B cell (primary cell): ENCODE data around the gene EIPR1. TPM values are rescaled to one million over a fixed set of nuclear protein-coding genes. Genes with fewer than 3 reads are reported as not detected.

Experiments
- ATAC-seq: fragments of 200-7000 bp; cut with Tn5 transposase; one replicate; pipeline ENCODE4 v1.10.0; 2021; ENCODE audit warnings: low read depth, mild to moderate bottlenecking, moderate number of reproducible peaks, moderate library complexity
- CTCF ChIA-PET: fragments of 350-600 bp; sonication (Branson Sonifier 250); formaldehyde crosslinking; loops from one replicate; lab custom pipeline; 2021; ENCODE audit warnings: antibody characterized with exemption, inconsistent platforms; lab: Charles Lee
- POLR2A ChIA-PET: fragments of 350-600 bp; sonication (Branson Sonifier 250); formaldehyde crosslinking; loops from one replicate; lab custom pipeline; 2021; ENCODE audit warnings: antibody characterized with exemption; lab: Charles Lee
- DNase-seq: peaks from one replicate; pipeline ENCODE4 v3.0.0; 2013
- H2AFZ ChIP-seq: 2 replicates; pipeline ENCODE4 v1.6.1; 2012; ENCODE audit warnings: mild to moderate bottlenecking, low read depth, low read length; ENCODE audit not compliant: insufficient read depth, poor library complexity, severe bottlenecking
- H3K27ac ChIP-seq, 2 donors: 1 replicate in 1 of 2; 2 replicates in 1 of 2; pipeline ENCODE4 v1.5.1; 2012 to 2013; ENCODE audit warnings: low read length in 2 of 2, mild to moderate bottlenecking in 2 of 2, moderate library complexity in 1 of 2
- H3K27me3 ChIP-seq, 4 experiments: fragments of 200-600 bp in 1 of 4; sonication (generic) in 1 of 4; replicated peaks in 1 of 4; 1 replicate in 2 of 4; 2 replicates in 2 of 4; pipeline versions ENCODE4 v1.6.1 to v1.7.0; 2013 to 2016; ENCODE audit warnings: low read length in 3 of 4, mild to moderate bottlenecking in 2 of 4, mixed read lengths in 1 of 4, moderate library complexity in 1 of 4; ENCODE audit not compliant: insufficient read depth in 4 of 4, control insufficient read depth in 3 of 4; ENCODE audit errors: control extremely low read depth in 1 of 4
- H3K36me3 ChIP-seq, 2 experiments: replicated peaks in 1 of 2; 1 replicate in 1 of 2; 2 replicates in 1 of 2; pipeline versions ENCODE4 v1.6.1 to v1.7.1; 2013; ENCODE audit warnings: low read length in 1 of 2; ENCODE audit not compliant: insufficient read depth in 2 of 2, control insufficient read depth in 1 of 2; ENCODE audit errors: control extremely low read depth in 1 of 2, extremely low read depth in 1 of 2
- H3K4me1 ChIP-seq, 2 donors: fragments of 200-600 bp in 1 of 2; sonication (generic) in 1 of 2; 1 replicate in 1 of 2; 2 replicates in 1 of 2; pipeline versions ENCODE4 v1.5.1 to v1.6.1; 2013 to 2017; ENCODE audit warnings: low read length in 2 of 2; ENCODE audit not compliant: control insufficient read depth in 2 of 2, insufficient read depth in 2 of 2
- H3K4me2 ChIP-seq: replicated peaks from 2 replicates; pipeline ENCODE3; 2012; ENCODE audit warnings: mild to moderate bottlenecking, low read depth, low read length; ENCODE audit not compliant: poor library complexity, severe bottlenecking
- H3K4me3 ChIP-seq, 5 experiments: fragments of 200-600 bp in 1 of 5; sonication (generic) in 1 of 5; 1 replicate in 3 of 5; 2 replicates in 2 of 5; pipeline versions ENCODE4 v1.5.1 to v1.7.0; 2011 to 2016; ENCODE audit warnings: low read length in 4 of 5, mild to moderate bottlenecking in 4 of 5, low read depth in 2 of 5, control low read depth in 1 of 5, moderate library complexity in 1 of 5; ENCODE audit not compliant: insufficient read depth in 1 of 5; ENCODE audit errors: control extremely low read depth in 1 of 5, extremely low read depth in 1 of 5
- H3K79me2 ChIP-seq: fragments of 200-600 bp; sonication (generic); one replicate; pipeline ENCODE4 v1.6.0; 2016; ENCODE audit warnings: low read length; ENCODE audit not compliant: control insufficient read depth, insufficient read depth
- H3K9ac ChIP-seq: fragments of 200-600 bp; sonication (generic); 2 replicates; pipeline ENCODE4 v1.6.1; 2017; ENCODE audit warnings: mild to moderate bottlenecking, low read length, moderate library complexity
- H3K9me3 ChIP-seq, 3 donors: one replicate each; pipeline versions ENCODE4 v1.6.1 to v1.7.1; 2013; ENCODE audit warnings: low read length in 2 of 3; ENCODE audit not compliant: control insufficient read depth in 2 of 3, insufficient read depth in 1 of 3; ENCODE audit errors: control extremely low read depth in 1 of 3
- H4K20me1 ChIP-seq: 2 replicates; pipeline ENCODE4 v1.6.0; 2012; ENCODE audit warnings: mild to moderate bottlenecking, low read length; ENCODE audit not compliant: insufficient read depth, control insufficient read depth, poor library complexity, severe bottlenecking
- H3K27ac Mint-ChIP-seq: one replicate; pipeline ENCODE4 v1.8.0; 2021; ENCODE audit warnings: mixed read lengths
- H3K27me3 Mint-ChIP-seq: one replicate; pipeline ENCODE4 v1.8.0; 2021; ENCODE audit warnings: mixed read lengths
- H3K4me1 Mint-ChIP-seq: one replicate; pipeline ENCODE4 v1.8.0; 2021; ENCODE audit warnings: mixed read lengths
- H3K4me3 Mint-ChIP-seq: one replicate; pipeline ENCODE4 v1.8.0; 2021; ENCODE audit warnings: mixed read lengths
- H3K9me3 Mint-ChIP-seq: one replicate; pipeline ENCODE4 v1.8.0; 2022; ENCODE audit warnings: mixed read lengths; ENCODE audit not compliant: insufficient read depth
- CTCF ChIP-seq: fragments of 200-600 bp; IDR thresholded peaks from one replicate; pipeline ENCODE4 v1.8.0; 2022; ENCODE audit warnings: antibody characterized with exemption, mild to moderate bottlenecking
- EZH2 ChIP-seq: IDR thresholded peaks from 2 replicates; pipeline ENCODE4 v1.6.1; 2012; ENCODE audit warnings: borderline replicate concordance, low read depth, mild to moderate bottlenecking, moderate library complexity, low read length; ENCODE audit not compliant: insufficient read depth, poor library complexity, severe bottlenecking
- WGBS: methylation state at CpG from one replicate; pipeline ENCODE4 v1.1.5; 2013; ENCODE audit warnings: missing lambda C conversion rate; ENCODE audit not compliant: insufficient coverage; 5-methylcytosine and 5-hydroxymethylcytosine counted together
- intact Hi-C: fragments of 100-400 bp; cut with micrococcal nuclease; formaldehyde crosslinking; loops from one replicate; pipeline ENCODE4 v1.10.0; 2022
- polyA plus RNA-seq: library from polyadenylated mRNA; depleted of rRNA; stranded (reverse); fragments of >200 nt; gene quantifications from 2 replicates; pipeline ENCODE4 v1.2.3, GENCODE V29; 2012
- total RNA-seq, 2 donors: library from RNA; stranded (reverse); fragments of 120-200 nt in 1 of 2; gene quantifications; 1 replicate in 1 of 2; 2 replicates in 1 of 2; pipeline versions ENCODE4 v1.2.3 to v1.2.4, GENCODE V29; 2013 to 2022

The EIPR1 gene
- total and polyA plus RNA-seq, 2 donors (not counting 1 experiment from before 2014, with no cell fraction given), result 31.8 to 37.0 TPM

DNA sequence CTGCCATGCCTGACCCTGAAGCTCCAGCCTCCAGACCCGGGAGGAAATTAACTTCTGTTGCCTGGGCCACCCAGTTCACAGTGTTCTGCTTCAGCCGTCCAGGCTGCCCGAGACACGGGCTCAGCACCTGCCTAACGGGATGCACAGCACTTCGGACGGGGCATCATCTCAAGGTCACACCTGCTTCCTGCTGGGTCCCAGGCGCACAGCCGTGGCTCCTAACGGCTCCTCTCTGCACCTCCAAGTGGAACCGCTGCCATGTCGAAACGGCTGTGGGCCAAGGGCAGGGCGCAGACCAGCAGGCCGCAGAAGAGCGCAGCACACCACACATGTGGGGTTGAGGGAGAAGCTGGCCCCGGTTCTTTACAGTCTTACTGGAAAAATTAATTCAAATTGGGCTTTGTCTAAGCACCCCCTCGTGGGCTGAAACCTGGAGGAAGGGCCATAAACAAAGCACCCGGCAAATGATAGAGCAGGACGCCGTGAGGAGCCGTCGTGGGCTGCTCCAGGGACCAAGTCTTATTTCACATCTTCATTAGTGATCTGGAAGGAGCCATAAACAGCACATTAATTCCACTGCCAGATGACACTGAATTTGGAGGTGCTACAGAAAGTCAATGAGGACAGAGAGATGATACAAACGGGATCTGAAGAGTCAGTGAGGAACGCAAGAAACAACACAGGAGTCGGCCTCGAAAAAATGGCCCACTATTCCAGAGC, 59.6 kb downstream of the EIPR1 start:
- CTCF ChIA-PET, result no interaction called here
- no peak for ATAC-seq
- no peaks in the 10 kb centered on the region for H3K4me1 Mint-ChIP-seq
- no peaks in the 10 kb centered on the region for H3K9me3 Mint-ChIP-seq
- no peak overlapping the region for H3K9ac ChIP-seq
- H3K27ac Mint-ChIP-seq, result no peak overlapping the region
- no peak overlapping the region for H3K4me3 Mint-ChIP-seq
- H3K9me3 ChIP-seq, result peaks cover 0 to 10% (median 0%) of the 10 kb centered on the region in 3 donors
- H3K27me3 Mint-ChIP-seq, result no peaks in the 10 kb centered on the region
- peaks cover 31% of the 10 kb centered on the region for H3K79me2 ChIP-seq
- peaks cover 0 to 15% of the 10 kb centered on the region in 2 experiments for H3K36me3 ChIP-seq
- H3K27ac ChIP-seq, result no peak overlapping the region
- intact Hi-C loops, result no loop called here
- TF ChIP-seq CTCF (no peak), EZH2 (no peak)
- H3K4me1 ChIP-seq, result no peaks in the 10 kb centered on the region
- no peak overlapping the region for H2AFZ ChIP-seq
- H3K4me2 ChIP-seq, result no peak overlapping the region
- POLR2A ChIA-PET, result no interaction called here
- WGBS, result over 99% methylated on average over 19 of the region's 27 CpGs
- no peak for DNase-seq
- no peak overlapping the region for H3K4me3 ChIP-seq
- H4K20me1 ChIP-seq, result peaks cover 25% of the 10 kb centered on the region
- no peaks in the 10 kb centered on the region for H3K27me3 ChIP-seq

GRCh38 chr2:3317277-3317685, 60.3 kb downstream of the EIPR1 start:
- Mint-ChIP-seq H3K27me3 (no peaks in the 10 kb centered on the region), H3K9me3 (no peaks in the 10 kb centered on the region), H3K4me3 (no peak overlapping the region), H3K27ac (no peak overlapping the region), H3K4me1 (no peaks in the 10 kb centered on the region)
- no peak overlapping the region for H3K4me3 ChIP-seq
- no peak overlapping the region for H2AFZ ChIP-seq
- no peak overlapping the region for H3K27ac ChIP-seq
- peaks cover 25% of the 10 kb centered on the region for H4K20me1 ChIP-seq
- ATAC-seq (no peak), DNase-seq (no peak)
- peaks cover 0 to 10% (median 0%) of the 10 kb centered on the region in 3 donors for H3K9me3 ChIP-seq
- no peak overlapping the region for H3K4me2 ChIP-seq
- no peaks in the 10 kb centered on the region for H3K4me1 ChIP-seq
- WGBS, result 97% methylated on average over 13 of the region's 21 CpGs
- ChIA-PET CTCF (no interaction called here), POLR2A (no interaction called here)
- peaks cover 35% of the 10 kb centered on the region for H3K79me2 ChIP-seq
- H3K36me3 ChIP-seq, result peaks cover 0 to 15% of the 10 kb centered on the region in 2 experiments
- intact Hi-C loops, result no loop called here
- H3K9ac ChIP-seq, result no peak overlapping the region
- H3K27me3 ChIP-seq, result no peaks in the 10 kb centered on the region
- TF ChIP-seq CTCF, result no peak
- no peak for TF ChIP-seq EZH2
